A549 (cell line): ENCODE results near the gene RUVBL1. TPM values are rescaled to one million over a fixed set of nuclear protein-coding genes. Genes with fewer than 3 reads are reported as not detected.

ENCODE experiments used
- ATAC-seq, 2 experiments: fragments of 200-7000 bp in 1 of 2; fragments of >200 bp in 1 of 2; cut with Nextera tagmentation in 1 of 2; cut with Tn5 transposase in 1 of 2; 3 replicates each; pipeline versions ENCODE4 v1.8.0 to v1.9.1; 2018 to 2020; ENCODE audit warnings: mild to moderate bottlenecking in 1 of 2, moderate library complexity in 1 of 2
- CTCF ChIA-PET: fragments of 300-600 bp; sonication (Branson Sonifier 250); formaldehyde crosslinking; extraction: SDS; loops from one replicate; lab custom pipeline; 2021; ENCODE audit warnings: antibody characterized with exemption, inconsistent platforms; lab: Yijun Ruan, JAX
- POLR2A ChIA-PET: fragments of 350-600 bp; formaldehyde crosslinking; extraction: SDS; loops from one replicate; lab custom pipeline; 2021; ENCODE audit warnings: antibody characterized with exemption, inconsistent platforms; lab: Yijun Ruan, JAX
- DNase-seq, 2 experiments: peaks; one replicate each; pipeline versions ENCODE4 v3.0.0 to v3.0.0-alpha.2; 2011 to 2016; ENCODE audit warnings: low read depth in 1 of 2, low spot score in 1 of 2
- FAIRE-seq: peaks from 2 replicates; lab custom pipeline; 2011; peaks lifted over from hg19 to GRCh38; lab: Jason Lieb, UNC
- H3K27ac ChIP-seq, 2 experiments: fragments of >200 bp; sonication (Bioruptor Twin); formaldehyde crosslinking; 3 replicates each; pipeline ENCODE4 v1.5.1; 2016 to 2017
- H3K4me1 ChIP-seq: fragments of >200 bp; sonication (Bioruptor Twin); formaldehyde crosslinking; 3 replicates; pipeline ENCODE4 v1.6.1; 2016
- H3K4me2 ChIP-seq: fragments of >200 bp; sonication (Bioruptor Twin); formaldehyde crosslinking; 3 replicates; pipeline ENCODE4 v1.6.1; 2016
- H3K4me3 ChIP-seq: fragments of >200 bp; sonication (Bioruptor Twin); formaldehyde crosslinking; 3 replicates; pipeline ENCODE4 v1.5.1; 2016
- H3K9me3 ChIP-seq: fragments of >200 bp; sonication (Bioruptor Twin); formaldehyde crosslinking; 3 replicates; pipeline ENCODE4 v1.6.1; 2016
- CBX2 ChIP-seq: fragments of 200-600 bp; sonication (generic); IDR thresholded peaks from 2 replicates; pipeline ENCODE4 v1.6.1; 2016; ENCODE audit warnings: low read depth, mild to moderate bottlenecking, borderline replicate concordance
- CBX8 ChIP-seq: fragments of 200-600 bp; sonication (generic); IDR thresholded peaks from 2 replicates; pipeline ENCODE4 v1.6.1; 2016
- EHF ChIP-seq: fragments of 250-450 bp; sonication (Bioruptor Pico); IDR thresholded peaks from 2 replicates; pipeline ENCODE4 v1.5.0; 2020; ENCODE audit warnings: mild to moderate bottlenecking
- EHMT2 ChIP-seq: fragments of 200-600 bp; sonication (generic); IDR thresholded peaks from 2 replicates; pipeline ENCODE4 v1.6.1; 2016; ENCODE audit warnings: antibody characterized with exemption, low read depth, mild to moderate bottlenecking, moderate library complexity
- EP300 ChIP-seq, 2 experiments: fragments of >200 bp; sonication (Bioruptor Twin); formaldehyde crosslinking; IDR thresholded peaks; 2 replicates in 1 of 2; 3 replicates in 1 of 2; pipeline ENCODE4 v1.6.1; 2016 to 2017
- HDAC2 ChIP-seq: fragments of 200-600 bp; sonication (generic); IDR thresholded peaks from 2 replicates; pipeline ENCODE4 v1.6.1; 2016
- KDM5A ChIP-seq: fragments of 200-600 bp; sonication (generic); IDR thresholded peaks from 2 replicates; pipeline ENCODE4 v1.6.1; 2016; ENCODE audit warnings: antibody characterized with exemption, mild to moderate bottlenecking
- MAFK ChIP-seq: fragments of 450-650 bp; IDR thresholded peaks from 2 replicates; pipeline ENCODE4 v1.6.1; 2014; ENCODE audit not compliant: partially characterized antibody
- NFE2L2 ChIP-seq: fragments of 150-350 bp; conservative IDR thresholded peaks from 2 replicates; pipeline ENCODE4 v1.6.1; 2014; ENCODE audit warnings: low read length
- NPAS2 ChIP-seq: fragments of 250-450 bp; sonication (Bioruptor Pico); IDR thresholded peaks from 2 replicates; pipeline ENCODE4 v1.8.0; 2022; ENCODE audit warnings: mild to moderate bottlenecking, moderate library complexity, borderline replicate concordance
- PHF8 ChIP-seq: fragments of 200-600 bp; sonication (generic); IDR thresholded peaks from 2 replicates; pipeline ENCODE4 v1.6.1; 2016; ENCODE audit warnings: low read depth, mild to moderate bottlenecking, antibody characterized with exemption, moderate library complexity, borderline replicate concordance
- RARB ChIP-seq: fragments of 250-450 bp; sonication (Bioruptor Pico); IDR thresholded peaks from 2 replicates; pipeline ENCODE4 v1.8.0; 2021; ENCODE audit warnings: mild to moderate bottlenecking, moderate library complexity
- RNF2 ChIP-seq: fragments of 200-600 bp; sonication (generic); IDR thresholded peaks from 2 replicates; pipeline ENCODE4 v1.6.1; 2016; ENCODE audit warnings: low read depth, mild to moderate bottlenecking, antibody characterized with exemption, moderate library complexity, borderline replicate concordance
- SMC3 ChIP-seq: fragments of >200 bp; sonication (Bioruptor Twin); formaldehyde crosslinking; IDR thresholded peaks from 3 replicates; pipeline ENCODE4 v1.6.1; 2018; ENCODE audit warnings: inconsistent platforms
- ZC3H11A ChIP-seq: fragments of 450-650 bp; IDR thresholded peaks from 2 replicates; pipeline ENCODE4 v1.6.1; 2014; ENCODE audit warnings: antibody characterized with exemption, mild to moderate bottlenecking
- ZNF302 ChIP-seq: fragments of 250-450 bp; sonication (Bioruptor Pico); IDR thresholded peaks from 2 replicates; pipeline ENCODE4 v1.9.0; 2021; ENCODE audit warnings: inconsistent platforms, mild to moderate bottlenecking, moderate library complexity
- WGBS: methylation state at CpG from one replicate; pipeline ENCODE4 v1.1.6; 2017; ENCODE audit errors: missing lambda C conversion rate; 5-methylcytosine and 5-hydroxymethylcytosine counted together
- polyA plus RNA-seq, 4 experiments: library from polyadenylated mRNA; depleted of rRNA in 3 of 4; stranded (reverse); fragments of >200 nt; fragmentation: RNase III in 1 of 4; extraction: RNeasy Plus Mini Kit Qiagen cat#74134 plus additional on column Dnase treatment in 1 of 4; gene quantifications; 2 replicates in 3 of 4; 3 replicates in 1 of 4; pipeline ENCODE4 v1.2.3, GENCODE V29; 2011 to 2017
- TF ChIP-seq, protein P1 (sequence below): fragments of 150-350 bp; IDR thresholded peaks from 2 replicates; pipeline ENCODE4 v1.6.1; 2014; ENCODE audit warnings: low read depth, mild to moderate bottlenecking, low read length
- TF ChIP-seq, protein P2 (sequence below): fragments of >200 bp; sonication (Bioruptor Twin); formaldehyde crosslinking; IDR thresholded peaks from 3 replicates; pipeline ENCODE4 v1.5.1; 2016
- TF ChIP-seq, protein P3 (sequence below): IDR thresholded peaks from 2 replicates; pipeline ENCODE4 v1.6.1; 2012; ENCODE audit warnings: low read depth, borderline replicate concordance
- TF ChIP-seq, protein P4 (sequence below): fragments of 250-450 bp; sonication (Bioruptor Pico); IDR thresholded peaks from 2 replicates; pipeline ENCODE4 v1.5.0; 2020; ENCODE audit warnings: low read depth, mild to moderate bottlenecking, moderate library complexity
- TF ChIP-seq, protein P5 (sequence below): fragments of >200 bp; sonication (Bioruptor Twin); formaldehyde crosslinking; IDR thresholded peaks from 2 replicates; pipeline ENCODE4 v1.6.1; 2016

The RUVBL1 gene
- polyA plus RNA-seq, 2 of the 4 experiments (the other 2 are of a cell fraction): 105 to 144 TPM

DNA sequence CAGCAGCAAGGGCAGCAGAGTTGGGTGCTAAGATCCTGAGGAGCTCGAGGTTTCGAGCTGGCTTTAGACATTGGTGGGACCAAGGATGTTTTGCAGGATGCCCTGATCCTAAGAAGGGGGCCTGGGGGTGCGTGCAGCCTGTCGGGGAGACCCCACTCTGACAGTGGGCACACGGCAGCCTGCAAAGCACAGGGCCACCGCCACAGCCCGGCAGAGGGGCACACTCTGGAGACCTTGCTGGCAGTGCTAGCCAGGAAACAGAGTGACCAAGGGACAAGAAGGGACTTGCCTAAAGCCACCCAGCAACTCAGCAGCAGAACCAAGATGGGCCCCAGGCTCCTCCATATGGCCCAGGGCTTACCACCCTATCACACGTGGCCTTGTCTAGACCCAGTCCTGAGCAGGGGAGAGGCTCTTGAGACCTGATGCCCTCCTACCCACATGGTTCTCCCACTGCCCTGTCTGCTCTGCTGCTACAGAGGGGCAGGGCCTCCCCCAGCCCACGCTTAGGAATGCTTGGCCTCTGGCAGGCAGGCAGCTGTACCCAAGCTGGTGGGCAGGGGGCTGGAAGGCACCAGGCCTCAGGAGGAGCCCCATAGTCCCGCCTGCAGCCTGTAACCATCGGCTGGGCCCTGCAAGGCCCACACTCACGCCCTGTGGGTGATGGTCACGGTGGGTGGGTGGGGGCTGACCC is 52.6 kb downstream of the RUVBL1 start:
- FAIRE-seq: no peak
- ATAC-seq: no peak
- Histone ChIP-seq H3K4me1 (peaks cover 10% of the 10 kb centered on the region), H3K4me2 (no peak overlapping the region), H3K27ac (peak overlapping the region in 1 of 2 experiments; percentile 13; a peak in 1 of 6 replicates), H3K4me3 (no peak overlapping the region), H3K9me3 (no peaks in the 10 kb centered on the region)
- ChIA-PET CTCF (interaction anchor here (0.9 to 1.4 kb wide), 3 partner anchors 14 to 100 kb away, joined by 3 to 4 read pairs (median 3); no protein-coding TSS in a partner anchor), POLR2A (no interaction called here)
- WGBS: 94% methylated on average over 6 of the region's 13 CpGs
- TF ChIP-seq, protein P1, sequence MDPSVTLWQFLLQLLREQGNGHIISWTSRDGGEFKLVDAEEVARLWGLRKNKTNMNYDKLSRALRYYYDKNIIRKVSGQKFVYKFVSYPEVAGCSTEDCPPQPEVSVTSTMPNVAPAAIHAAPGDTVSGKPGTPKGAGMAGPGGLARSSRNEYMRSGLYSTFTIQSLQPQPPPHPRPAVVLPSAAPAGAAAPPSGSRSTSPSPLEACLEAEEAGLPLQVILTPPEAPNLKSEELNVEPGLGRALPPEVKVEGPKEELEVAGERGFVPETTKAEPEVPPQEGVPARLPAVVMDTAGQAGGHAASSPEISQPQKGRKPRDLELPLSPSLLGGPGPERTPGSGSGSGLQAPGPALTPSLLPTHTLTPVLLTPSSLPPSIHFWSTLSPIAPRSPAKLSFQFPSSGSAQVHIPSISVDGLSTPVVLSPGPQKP: no peak
- no peak for TF ChIP-seq ZNF302 (CRISPR knock-in tag)
- TF ChIP-seq EHF (CRISPR knock-in tag): no peak
- DNase-seq: no peak

DNA sequence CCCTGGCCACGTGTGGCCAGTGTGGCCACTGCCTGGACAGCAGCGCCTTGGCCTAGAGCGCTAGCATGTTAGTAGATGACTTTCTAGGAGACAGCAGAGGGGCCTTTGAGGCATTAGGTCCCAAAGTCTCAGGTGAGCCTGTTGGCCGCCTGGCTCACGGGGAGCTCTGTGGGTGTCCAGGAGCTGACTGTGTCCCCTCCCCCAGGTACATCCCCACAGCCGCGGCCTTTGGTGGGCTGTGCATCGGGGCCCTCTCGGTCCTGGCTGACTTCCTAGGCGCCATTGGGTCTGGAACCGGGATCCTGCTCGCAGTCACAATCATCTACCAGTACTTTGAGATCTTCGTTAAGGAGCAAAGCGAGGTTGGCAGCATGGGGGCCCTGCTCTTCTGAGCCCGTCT is 54.3 kb downstream of the RUVBL1 start:
- TF ChIP-seq NPAS2 (CRISPR knock-in tag) (no peak), CBX8 (no peak), RNF2 (no peak), ZC3H11A (no peak), HDAC2 (no peak), NFE2L2 (no peak), RARB (CRISPR knock-in tag) (no peak), EHMT2 (no peak), EHF (CRISPR knock-in tag) (no peak)
- TF ChIP-seq, protein P2, sequence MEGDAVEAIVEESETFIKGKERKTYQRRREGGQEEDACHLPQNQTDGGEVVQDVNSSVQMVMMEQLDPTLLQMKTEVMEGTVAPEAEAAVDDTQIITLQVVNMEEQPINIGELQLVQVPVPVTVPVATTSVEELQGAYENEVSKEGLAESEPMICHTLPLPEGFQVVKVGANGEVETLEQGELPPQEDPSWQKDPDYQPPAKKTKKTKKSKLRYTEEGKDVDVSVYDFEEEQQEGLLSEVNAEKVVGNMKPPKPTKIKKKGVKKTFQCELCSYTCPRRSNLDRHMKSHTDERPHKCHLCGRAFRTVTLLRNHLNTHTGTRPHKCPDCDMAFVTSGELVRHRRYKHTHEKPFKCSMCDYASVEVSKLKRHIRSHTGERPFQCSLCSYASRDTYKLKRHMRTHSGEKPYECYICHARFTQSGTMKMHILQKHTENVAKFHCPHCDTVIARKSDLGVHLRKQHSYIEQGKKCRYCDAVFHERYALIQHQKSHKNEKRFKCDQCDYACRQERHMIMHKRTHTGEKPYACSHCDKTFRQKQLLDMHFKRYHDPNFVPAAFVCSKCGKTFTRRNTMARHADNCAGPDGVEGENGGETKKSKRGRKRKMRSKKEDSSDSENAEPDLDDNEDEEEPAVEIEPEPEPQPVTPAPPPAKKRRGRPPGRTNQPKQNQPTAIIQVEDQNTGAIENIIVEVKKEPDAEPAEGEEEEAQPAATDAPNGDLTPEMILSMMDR: no peak
- TF ChIP-seq, protein P3, sequence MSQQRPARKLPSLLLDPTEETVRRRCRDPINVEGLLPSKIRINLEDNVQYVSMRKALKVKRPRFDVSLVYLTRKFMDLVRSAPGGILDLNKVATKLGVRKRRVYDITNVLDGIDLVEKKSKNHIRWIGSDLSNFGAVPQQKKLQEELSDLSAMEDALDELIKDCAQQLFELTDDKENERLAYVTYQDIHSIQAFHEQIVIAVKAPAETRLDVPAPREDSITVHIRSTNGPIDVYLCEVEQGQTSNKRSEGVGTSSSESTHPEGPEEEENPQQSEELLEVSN: no peak
- ChIA-PET CTCF (interaction anchor here (1.1 to 1.5 kb wide), 4 partner anchors 10 to 417 kb away, joined by 3 to 5 read pairs (median 4); no protein-coding TSS in a partner anchor), POLR2A (no interaction called here)
- DNase-seq: no peak
- no peak overlapping the region for H3K27ac ChIP-seq
- H3K4me3 ChIP-seq: no peak overlapping the region
- H3K4me2 ChIP-seq: no peak overlapping the region
- no peaks in the 10 kb centered on the region for H3K9me3 ChIP-seq
- no peak for ATAC-seq
- WGBS: 97% methylated on average over 9 of the region's 15 CpGs
- FAIRE-seq: no peak
- H3K4me1 ChIP-seq: no peaks in the 10 kb centered on the region

DNA sequence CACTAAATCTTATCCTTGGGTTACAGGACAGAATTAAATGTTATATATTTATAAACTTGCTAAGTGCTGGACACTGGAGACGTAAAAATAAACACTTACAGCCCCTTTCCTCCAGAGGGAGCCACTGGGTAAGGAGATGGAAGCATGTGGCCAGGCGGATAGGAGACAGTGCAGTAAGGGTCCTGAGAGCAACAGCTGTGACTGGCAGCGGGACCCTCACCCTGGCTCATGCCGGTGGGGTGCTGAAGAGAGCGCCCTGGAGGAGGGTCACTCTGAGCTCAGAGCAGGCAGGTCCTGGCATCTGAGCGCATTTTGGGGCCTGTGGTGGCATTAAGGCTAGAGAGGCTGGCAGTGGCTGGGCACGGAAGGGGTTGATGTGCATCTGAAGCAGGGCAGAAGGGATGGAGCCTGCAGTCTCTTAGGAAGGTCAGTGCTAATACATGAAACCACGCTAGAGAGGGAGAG is 55.4 kb downstream of the RUVBL1 start:
- CTCF ChIA-PET: interaction anchor here (1.1 to 2.7 kb wide), 6 partner anchors 9 to 416 kb away, joined by 3 to 13 read pairs (median 5); no protein-coding TSS in a partner anchor
- no peaks in the 10 kb centered on the region for H3K9me3 ChIP-seq
- H3K4me2 ChIP-seq: no peak overlapping the region
- WGBS: 73% methylated on average over 7 of the region's 8 CpGs
- peak; percentile 57 to 79; a peak in 4 of 6 replicates for ATAC-seq
- no peaks in the 10 kb centered on the region for H3K4me1 ChIP-seq
- H3K4me3 ChIP-seq: no peak overlapping the region
- H3K27ac ChIP-seq: no peak overlapping the region
- POLR2A ChIA-PET: no interaction called here
- peak; percentile 44 to 52 for DNase-seq
- FAIRE-seq: no peak
- TF ChIP-seq ZC3H11A (no peak), SMC3 (peak; percentile 19; the same call in 1 of the 3 replicates), NPAS2 (CRISPR knock-in tag) (no peak), MAFK (no peak), CBX2 (no peak), EP300 (IDR thresholded peaks at IDR 0.05) (no peak), PHF8 (no peak), KDM5A (no peak)
- TF ChIP-seq, protein P2: peak; percentile 41
- TF ChIP-seq, protein P4, sequence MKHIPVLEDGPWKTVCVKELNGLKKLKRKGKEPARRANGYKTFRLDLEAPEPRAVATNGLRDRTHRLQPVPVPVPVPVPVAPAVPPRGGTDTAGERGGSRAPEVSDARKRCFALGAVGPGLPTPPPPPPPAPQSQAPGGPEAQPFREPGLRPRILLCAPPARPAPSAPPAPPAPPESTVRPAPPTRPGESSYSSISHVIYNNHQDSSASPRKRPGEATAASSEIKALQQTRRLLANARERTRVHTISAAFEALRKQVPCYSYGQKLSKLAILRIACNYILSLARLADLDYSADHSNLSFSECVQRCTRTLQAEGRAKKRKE: no peak
- TF ChIP-seq, protein P1: no peak
- TF ChIP-seq, protein P5, sequence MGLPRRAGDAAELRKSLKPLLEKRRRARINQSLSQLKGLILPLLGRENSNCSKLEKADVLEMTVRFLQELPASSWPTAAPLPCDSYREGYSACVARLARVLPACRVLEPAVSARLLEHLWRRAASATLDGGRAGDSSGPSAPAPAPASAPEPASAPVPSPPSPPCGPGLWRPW: no peak
